NCI-H128 (cell line): Measurements from ENCODE around the gene SOCS3.
"Not testable (repeated sequence)": the region's sequence is repeated elsewhere in the genome, so short reads cannot be mapped to it uniquely, and the experiment has no call there.

Experiments
- DNase-seq: peaks from one replicate; lab custom pipeline; 2025; ENCODE audit not compliant: unreplicated experiment; lab: John Stamatoyannopoulos, UW

The SOCS3 gene

DNA sequence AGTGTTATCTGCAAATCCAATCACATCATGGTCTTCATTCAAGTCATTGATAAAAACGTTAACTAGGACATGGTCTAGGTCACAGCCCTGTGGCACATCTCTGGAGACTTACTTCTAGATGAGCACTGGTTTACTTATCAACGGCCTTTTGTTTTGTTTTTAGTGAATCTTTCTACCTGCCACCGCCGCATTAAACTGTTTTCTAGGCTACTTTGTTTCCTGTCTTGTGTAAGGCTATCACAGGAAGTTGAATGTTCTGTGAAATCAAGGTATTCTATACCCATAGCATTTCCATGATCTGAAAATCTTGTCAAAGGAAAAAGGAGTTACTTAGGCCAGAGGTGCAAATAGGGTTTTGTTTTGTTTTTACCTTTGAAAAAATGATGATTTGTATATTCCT, 26.9 kb downstream of the SOCS3 start:
- no peak for DNase-seq

DNA sequence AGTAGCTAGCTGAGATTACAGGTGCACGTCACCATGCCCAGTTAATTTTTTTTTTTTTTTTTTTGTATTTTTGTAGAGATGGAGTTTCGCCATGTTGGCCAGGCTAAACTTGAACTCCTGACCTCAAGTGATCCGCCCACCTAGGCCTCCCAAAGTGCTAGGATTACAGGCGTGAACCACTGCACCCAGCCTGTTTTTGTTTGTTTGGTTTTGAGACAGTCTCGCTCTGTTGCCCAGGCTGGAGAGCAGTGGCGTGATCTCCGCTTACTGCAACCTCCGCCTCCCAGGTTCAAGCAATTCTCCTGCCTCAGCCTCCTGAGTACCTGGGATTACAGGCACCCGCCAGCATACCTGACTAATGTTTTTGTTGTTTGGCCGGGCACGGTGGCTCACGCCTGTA, 28.5 kb downstream of the SOCS3 start:
- DNase-seq, result not testable (repeated sequence)

DNA sequence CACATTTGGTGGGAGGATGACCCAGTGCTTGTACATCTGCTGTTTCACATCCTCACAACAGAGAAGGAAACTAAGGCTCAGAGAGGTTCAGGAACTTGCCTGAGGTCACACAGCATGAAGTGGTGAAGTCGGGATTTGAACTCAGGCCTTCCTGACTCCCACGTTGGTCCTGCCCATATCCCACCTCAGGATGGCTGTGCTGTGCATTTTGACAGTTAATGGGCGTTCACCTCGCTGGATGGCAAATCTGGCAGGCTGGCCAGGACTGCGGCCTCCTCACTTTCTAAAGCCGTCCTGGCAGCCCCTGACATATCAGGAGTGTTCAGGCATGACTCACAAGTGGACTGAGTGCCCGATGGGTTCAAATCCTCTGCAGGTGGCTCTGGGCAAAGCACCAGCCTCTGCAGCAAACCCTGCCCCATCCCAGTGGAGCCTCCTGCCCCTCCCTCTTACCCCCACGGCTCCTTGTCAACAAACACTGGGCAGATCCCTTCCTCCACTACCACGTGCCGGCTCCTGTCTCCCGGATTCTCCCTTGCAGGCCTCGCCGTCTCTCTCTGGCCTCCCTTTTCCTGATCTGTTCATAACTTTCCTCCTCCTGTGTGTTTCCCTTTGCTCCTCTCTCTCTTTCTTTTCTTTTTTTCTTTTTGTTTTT, 29.2 kb downstream of the SOCS3 start:
- DNase-seq, result no peak

DNA sequence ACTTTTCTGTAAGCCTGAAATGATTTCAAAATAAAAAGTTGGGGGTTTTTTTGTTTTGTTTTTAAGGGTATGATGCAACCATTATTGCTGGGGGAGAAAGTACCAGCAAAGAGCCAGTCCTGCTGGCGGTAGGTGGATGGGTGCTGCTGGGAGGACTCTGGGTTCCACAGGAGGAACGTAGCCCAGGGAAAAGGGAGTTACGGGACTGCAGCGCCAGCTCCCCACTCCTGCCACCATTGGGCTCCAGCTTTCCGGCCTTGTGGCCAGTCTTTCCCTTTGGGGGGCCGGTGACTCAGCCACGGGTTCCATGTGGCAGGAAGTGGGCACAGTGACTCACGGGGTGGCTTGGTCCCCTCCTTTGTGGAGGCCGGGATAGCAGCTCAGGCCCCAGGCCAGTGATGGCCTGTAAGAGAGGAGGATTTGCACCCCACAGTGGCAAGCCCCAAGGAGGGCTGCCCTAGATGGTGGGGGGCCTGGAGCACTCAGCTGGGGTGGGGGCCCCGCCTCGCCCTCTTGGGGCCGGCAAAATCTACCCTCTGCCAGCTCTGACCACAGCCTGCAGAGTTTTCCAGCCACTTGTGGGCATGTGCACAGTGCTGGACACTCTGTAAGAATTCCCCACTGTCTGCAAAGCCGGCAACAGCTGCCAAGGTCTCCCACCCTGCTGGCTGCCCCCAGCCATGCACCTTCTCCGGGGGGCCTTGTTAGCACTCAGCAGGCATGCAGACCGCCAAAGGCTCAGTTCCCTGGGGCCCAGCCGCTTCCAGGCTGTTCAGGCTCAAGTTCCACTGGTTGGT, 30.4 kb downstream of the SOCS3 start:
- no peak for DNase-seq

DNA sequence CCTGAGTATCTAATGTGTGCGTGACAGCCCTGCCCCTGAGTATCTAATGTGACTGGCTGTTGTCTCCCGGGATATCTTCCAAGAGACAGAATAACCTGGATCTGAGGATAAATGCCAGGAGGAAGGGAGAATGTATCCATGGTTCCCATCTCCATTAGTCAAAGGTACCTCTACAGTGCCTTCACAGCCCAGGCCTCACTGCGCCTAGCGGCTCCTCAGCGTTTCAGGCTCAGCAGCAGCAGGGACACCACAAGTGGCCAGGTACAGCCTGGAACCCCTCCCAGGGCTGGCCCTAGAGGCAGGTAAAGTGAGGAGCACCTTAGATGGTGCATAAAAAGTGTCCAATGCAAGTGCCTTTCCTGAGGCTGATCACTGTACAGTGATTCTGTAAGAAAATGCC, 32.0 kb downstream of the SOCS3 start:
- no peak for DNase-seq

DNA sequence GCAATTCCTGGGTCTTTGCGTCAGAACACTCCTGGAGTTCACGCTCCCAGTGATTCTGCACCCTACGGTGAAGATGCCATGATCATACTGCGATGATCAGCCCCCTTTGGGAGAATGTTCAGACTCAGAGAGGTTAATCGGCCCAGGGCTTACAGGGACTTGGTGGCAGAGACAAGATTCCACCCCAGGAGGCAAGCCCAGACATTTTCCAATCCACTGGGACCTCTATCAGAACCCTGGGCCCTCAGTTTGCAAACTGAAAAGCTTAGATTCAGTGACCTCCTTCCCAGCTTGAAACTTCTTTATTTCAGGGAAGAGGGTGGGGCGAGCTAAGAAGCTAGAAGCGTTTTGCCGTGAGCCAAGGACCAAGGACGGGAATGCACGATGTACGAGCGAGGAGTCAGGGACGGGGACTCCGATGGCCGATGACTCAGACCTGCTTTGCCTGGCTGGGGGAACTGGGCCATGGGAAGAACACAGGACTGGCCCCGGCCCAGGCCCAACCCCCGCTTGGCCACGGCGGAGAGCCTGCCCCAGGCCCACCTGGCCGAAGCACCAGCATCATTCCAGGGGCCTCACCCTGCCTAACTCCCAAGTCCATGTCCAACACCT, 34.7 kb downstream of the SOCS3 start:
- no peak for DNase-seq

DNA sequence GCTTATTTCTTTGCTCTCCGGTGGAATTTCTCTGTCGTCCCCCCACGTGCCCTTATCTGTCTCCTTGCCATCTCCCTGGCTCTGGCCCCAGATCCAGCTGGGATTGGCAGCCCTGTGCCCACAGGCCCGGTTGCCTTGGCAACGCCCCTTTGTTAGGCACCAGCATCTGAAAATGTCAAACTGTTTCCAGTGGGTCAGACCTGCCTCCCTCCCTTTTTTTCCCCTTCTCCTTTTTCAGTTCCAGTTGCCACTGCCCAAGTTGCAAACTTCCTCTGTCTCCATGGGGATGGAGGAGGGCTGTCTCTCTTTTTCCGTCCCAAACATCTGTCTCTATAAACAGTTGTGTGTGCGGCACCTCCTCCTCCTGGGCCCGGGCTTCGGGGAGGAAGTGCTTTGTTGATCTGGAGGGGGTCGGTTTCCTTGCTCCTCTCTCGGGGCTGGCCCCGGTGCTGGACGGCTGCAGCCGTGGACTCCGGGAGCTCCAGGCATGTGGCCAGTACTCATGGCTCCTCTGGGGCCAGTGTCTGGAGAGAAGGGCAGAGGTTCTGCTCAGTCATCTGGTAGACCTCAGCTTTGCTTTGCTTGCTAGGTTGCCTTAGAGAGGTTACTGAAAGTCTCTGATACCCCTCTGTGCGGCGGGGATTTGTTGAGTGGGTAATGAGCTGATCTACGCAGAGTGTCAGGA, 35.3 kb downstream of the SOCS3 start:
- no peak for DNase-seq

DNA sequence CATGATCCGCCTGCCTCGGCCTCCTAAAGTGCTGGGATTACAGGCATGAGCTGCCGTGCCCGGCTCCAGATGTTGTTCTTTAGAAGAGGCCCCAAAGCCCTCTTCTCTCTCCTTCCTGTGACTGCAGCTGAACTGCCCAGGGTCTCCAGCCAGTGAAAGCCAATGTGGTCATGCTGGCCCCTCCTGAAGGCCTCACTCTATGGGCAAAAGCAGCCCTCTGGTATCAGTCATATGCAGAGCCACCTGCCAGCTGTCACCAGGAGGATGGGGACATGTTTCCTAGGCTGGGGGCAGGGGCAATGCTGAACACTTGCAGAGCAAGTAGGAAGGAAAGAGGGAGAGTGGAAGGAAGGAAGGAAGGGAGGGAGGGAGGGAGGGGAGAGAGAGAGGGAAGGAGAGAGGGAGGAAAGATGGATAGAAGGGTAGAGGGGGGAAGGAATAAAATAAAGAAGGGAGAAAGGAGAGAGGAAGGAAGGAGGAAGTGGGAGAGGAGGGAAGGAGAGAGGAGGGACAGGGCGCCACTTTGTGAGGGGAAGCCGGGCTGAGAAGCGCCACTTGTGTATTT, 36.0 kb downstream of the SOCS3 start:
- no peak for DNase-seq

DNA sequence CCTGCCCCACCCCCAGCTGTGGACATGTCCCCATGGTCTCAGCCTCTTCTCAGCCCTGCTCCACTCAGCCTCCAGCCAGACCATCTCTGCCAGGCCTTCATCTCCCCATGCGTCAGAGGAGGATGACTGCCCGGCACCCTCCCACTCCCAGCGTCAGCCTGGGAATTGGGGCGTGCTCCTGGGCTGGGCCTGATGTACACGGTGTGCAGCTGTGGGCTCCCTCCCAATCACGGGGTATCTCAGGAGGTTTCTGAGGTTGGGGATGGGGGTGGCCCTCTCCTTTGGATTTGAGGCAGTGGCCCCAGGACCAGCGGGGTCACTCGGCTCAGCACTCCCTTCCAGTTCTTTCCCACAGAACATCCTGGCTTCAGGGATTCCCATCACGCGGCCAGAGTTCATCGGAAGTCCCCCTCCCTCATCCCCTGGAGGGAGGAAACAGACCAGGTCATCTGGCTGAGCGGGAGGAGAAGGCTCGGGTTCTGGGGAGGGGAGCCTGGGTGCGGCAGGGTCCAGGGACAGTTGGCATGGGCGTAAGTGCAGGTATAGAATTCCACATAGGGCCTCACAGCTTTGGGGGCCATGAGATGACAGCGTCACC, 36.9 kb downstream of the SOCS3 start:
- no peak for DNase-seq

DNA sequence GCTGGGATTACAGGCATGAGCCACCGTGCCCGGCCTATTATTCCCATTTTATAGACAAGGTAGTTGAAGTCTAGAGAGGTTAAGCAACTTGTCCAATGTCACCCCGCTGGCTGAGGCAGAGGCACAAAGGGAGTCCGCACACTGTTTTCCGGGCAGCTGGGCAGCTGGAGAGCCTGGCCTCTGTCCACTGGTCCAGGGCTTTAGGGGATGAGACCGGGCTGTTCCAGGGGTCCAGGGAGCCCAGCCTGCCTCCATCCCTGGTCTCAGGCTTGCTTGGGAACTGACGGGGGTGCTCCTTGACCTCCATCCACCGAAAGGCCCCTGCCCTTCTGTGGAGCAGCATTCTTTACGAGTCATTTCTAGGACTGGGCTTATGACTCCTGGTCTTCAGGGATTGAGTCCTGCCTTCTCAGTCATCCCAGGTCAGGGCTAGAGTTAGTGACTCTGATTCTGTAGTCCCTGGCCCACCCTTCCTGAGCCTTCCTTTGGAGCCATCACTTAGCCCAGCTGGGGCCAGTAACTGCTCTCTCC, 37.5 kb downstream of the SOCS3 start:
- DNase-seq, result no peak

DNA sequence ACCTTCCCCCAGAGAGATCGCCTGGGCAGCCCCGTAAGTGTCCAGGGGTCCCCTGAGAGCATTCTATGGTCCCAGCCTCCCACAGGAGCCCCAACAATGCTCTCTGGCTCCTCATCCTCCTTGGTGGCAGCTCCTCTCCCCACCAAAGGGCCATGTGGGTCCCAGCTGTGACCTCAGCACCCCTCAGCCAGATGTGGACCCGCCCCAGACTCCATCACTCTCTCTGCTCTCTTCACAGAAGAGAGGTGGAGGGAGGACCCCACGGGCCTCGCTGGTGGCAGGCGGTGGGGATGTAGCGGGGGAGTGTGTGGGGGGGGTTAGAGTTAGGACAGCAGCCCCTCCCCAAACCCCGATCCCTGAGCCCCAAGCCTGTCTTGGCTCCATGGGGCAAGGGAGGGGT, 41.0 kb downstream of the SOCS3 start:
- DNase-seq, result no peak

DNA sequence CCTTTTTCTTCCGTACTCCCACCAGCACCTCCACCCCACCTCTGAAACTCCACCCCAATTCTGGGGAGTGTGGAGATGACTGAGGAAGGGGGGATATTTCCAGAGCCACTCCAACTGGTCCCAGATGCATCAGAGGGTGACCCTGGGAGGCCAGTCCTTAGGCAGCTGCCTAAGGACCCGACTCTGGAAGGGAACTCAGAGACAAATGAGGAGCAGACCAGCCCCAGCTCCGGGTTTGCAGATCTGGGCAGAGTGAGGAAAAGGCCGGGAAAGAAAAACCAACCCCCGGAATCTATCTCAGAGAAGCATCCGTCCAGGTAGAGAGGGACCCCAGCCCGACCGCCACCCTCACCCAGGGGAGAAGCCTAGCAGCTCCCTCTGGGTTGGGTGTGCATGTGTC, 41.5 kb downstream of the SOCS3 start:
- no peak for DNase-seq

DNA sequence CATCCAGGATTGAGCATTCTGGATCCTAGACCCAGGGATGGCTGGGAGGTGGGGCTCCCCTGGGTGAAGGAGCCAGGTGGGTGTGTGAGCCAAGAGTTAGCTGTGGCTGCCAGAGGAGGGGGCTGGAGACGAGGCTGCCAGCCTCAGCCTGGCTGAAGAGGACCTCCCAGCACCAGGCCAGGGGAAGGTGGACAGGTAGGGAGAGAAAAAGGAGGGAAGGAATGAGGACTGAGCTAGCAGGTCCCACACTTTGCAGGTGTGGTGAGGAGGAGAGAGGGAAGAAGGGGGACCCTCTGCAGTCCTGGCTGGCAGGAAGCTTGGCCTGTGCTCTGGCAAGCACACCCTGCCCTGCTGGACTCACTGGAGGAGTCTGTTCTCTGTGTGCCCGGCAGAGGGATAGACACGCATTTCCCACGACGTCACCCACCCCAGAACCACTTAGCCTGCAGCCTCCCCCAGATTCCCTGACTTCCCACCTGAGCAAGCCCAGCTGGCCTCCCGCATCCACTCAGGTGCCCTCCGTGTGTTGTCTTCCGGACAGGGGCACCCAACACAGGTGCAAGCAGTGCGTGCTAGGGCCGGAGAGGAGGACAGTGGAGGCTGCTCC, 42.0 kb downstream of the SOCS3 start:
- no peak for DNase-seq

DNA sequence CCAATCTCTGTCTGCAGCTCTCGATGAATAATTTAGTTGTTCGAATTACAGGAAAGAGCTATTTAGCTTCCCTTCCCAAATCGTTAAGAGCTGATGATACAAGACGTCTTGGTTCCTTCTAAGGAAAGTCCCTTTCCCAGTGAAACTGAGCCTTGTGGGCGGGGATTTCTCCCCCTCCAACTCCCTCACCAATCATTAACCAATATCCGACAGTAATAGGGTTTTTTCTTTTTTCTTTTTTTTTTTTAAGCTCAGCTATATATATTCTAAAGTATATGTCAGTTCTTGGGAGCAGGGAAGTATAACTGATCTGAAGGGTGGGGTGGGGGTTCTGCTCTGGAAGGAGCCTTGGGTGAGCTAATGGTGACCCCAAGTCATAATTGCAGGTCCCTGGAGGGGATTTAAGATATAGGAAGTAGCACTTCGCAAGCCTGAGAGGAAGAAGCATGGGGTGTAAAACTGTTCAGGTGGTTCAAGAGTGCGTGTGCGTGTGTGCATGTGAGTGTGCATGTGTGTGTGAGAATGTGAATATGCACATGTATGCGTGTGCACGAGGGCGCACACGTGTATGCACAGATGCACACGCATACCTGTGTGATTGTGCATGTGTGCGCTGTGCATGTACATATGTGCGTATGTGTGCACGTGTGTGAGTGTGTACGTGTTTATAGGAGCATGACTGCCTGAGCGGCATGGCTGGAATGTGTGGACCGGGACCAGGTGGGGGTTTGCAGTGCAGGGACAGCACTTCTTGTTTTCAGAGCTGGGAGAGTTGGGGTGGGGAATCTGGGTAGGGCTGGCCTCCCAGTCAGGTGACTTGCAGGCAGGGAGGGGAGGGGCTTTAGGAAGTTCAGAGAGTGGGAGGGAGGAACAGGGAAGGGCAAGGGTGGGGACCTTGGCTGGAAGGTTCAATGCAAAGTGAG, 42.7 kb downstream of the SOCS3 start:
- DNase-seq, result no peak

DNA sequence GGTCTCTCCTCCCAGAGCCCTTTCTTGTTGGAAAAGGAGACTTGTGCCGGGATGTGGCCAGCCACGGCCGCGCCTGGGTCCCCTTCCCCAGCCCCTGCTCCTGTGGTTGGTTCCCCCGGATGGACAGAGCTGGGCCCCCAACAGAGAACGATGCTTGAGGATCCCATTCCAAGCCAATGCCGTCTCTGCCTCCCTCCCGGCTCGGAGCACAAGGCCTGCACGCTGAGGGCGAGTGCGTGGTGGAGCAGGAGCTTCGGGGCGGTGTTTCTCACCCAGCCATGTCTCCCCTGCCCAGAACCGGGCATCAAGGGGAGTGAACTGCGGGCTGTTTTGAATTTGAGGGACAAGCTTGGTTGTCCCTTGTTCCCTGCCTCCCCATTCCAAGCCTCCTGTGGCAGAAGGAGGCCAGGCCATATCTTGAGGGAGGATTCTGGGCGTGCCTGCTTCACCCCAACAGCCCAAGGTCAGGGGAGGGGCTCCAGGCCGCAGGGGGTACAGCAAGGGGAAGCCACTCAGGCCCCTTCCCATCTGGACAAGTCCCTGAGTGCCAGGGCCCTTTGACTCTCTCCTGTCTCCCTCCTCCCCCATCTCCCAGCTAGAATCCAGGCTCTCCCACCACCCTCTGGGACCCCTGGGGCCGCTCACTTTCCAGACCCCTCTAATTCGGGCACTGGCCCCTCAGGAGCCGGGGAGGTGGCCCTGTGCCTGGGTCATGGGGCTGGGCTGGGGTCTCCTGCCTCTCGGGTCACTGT, 43.6 kb downstream of the SOCS3 start:
- no peak for DNase-seq

DNA sequence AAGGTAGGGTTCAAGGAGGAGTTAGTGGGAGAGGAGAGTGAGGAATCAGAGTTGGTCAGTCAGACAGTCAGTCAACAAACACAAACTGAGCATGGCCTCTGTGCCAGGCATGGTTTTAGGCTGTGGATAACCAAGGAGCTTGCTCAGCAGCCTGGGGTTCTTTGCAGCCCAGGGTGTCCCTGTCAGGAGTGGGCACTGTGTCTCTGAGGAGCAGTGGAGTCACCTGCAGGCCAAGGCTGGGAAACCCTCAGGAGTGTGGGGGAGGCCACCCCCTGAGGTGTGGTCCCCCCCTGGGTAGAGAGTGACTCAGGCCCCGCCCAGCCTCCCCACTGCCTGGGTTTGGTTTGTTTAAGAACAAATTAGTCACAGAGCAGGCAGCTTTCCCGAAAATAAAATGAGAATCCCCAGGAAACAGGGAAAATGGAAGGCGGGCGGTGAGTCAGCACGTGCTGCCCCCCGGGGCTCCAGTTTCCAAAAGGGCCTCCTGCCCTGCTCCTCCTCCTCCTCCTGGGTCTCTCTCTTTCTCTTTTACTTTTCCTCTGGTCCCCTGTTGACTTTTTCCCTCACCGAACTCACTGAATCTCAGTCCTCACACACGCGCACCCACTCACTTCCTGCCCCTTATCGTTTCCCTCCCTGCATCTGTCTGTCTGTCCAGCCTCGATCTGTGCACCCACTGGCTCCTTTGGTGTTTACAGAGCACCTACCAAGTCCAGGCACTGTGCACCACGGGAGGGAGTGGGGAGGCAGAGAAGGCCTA, 44.3 kb downstream of the SOCS3 start:
- DNase-seq, result no peak

DNA sequence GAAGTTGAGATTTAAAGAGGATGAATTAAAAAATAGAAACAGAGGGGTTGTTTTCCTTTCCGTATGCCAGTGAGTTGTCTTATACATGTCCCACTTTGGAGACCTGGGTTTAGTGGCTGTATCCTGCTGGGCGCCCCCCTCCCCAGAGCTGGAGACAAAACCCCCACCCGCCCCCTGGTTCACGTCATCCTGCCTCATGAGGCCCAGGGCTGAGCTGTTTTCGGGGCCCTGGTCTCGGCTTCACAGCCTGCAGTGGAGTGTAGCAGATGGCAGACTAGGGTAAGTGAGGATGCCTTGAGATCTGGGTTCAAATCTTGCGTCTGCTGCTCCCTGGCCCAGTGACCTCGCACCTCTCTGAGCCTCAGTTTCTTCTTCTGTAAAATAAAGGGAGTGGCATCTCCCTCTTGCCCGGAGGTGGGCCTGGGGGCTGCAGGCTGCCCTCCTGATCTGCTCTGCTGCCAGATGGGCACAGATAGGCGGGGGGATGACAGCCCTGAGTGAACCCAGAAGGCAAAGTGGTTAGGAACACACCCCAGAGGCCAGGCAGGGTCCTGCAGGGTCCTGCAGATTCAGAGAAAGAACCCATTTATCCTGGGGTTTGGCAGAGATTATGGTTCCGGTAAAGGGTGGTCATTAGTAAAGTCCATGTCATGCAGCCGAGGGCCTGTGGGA, 45.1 kb downstream of the SOCS3 start:
- no peak for DNase-seq
